COLO668 (cell line): ENCODE data around the gene DBNDD2.

Experiments
- DNase-seq: peaks from one replicate; lab custom pipeline; 2025; ENCODE audit not compliant: unreplicated experiment; lab: John Stamatoyannopoulos, UW

DBNDD2 gene

DNA sequence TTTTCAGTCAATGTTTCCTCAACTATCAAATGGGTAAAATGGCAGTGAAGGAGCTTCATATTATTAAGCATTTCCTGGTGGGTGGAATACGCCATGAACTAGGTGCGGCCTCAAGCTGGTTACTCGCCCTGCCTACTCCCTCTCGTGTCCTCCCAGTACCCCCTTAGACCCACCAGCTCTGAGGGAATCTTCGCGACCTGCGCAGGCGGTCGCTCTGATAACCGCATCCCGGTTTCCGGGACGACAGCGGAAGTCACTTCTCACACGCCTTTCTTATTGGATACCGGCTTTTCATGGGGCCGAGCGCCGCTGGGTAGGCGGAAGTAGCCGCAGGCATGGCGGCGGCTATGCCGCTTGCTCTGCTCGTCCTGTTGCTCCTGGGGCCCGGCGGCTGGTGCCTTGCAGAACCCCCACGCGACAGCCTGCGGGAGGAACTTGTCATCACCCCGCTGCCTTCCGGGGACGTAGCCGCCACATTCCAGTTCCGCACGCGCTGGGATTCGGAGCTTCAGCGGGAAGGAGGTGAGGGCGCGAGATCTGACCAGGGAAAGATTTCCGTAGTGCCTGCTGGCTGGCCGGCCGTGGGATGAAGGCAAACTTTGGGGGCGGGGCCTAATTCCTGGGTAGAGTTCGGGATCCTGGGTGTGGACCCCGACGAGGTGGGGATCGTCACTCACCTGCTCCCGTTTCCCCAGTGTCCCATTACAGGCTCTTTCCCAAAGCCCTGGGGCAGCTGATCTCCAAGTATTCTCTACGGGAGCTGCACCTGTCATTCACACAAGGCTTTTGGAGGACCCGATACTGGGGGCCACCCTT is 7.9 kb downstream of the DBNDD2 start, which contains the start of gene PIGT:
TSS of gene PIGT (plus strand) at position 320 of the 816 bp plus-strand sequence. CDS start at position 336, 16 bp downstream.
- peak; percentile 93 for DNase-seq

DNA sequence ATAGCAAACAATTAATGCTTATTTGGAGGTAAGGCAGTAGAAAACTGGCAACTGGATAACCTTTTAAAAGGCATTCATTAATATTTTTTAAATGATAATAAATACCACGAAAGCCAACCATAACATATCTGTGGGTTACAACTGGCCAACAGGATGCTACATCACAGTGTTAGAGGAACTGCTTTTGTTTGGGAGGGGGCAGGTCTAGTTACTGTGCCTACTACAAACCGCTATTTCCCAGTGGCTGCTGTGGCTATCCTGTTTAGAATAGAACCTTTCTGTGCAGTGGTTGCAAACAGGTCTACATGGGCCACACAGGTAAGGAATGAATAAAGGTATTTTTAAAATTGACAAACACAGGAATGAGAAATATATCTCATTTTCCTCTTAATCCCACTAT is 8.8 kb downstream of the DBNDD2 start:
- DNase-seq = no peak

DNA sequence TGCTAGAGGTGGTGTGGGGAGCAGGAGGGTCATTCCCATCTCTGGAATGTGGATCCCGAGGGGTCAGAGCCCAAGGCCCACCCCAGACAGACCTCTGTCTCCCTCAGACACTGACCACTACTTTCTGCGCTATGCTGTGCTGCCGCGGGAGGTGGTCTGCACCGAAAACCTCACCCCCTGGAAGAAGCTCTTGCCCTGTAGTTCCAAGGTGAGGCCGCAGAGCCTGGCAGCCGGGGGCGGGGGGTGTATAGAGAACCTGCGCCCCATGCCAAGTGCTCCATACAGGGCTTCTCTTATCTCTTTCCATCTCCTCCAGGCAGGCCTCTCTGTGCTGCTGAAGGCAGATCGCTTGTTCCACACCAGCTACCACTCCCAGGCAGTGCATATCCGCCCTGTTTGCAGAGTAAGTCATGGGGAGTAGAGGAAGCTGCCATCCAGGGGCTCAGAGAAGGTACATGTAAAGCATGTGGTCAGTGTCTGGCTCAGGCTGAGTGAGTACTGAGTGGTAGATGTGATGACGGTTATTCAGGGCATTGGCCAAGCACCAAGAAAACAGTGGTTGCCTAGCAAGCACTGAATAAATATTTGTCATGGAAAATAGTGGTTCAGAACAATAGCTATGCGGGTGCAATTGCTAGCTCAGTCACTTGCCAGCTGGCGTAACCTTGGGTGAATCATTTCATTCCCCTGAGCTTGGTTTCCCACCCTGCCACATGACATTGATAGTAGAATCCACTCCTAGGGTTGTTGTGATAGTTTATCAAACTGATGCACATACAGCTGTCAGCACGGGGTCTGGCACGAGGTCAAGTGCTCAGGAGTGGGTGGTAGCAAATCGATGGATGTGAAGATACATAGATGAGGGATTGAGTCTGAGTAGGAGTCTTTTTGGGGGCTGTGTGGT is 11.4 kb downstream of the DBNDD2 start:
- peak; percentile 97 for DNase-seq

DNA sequence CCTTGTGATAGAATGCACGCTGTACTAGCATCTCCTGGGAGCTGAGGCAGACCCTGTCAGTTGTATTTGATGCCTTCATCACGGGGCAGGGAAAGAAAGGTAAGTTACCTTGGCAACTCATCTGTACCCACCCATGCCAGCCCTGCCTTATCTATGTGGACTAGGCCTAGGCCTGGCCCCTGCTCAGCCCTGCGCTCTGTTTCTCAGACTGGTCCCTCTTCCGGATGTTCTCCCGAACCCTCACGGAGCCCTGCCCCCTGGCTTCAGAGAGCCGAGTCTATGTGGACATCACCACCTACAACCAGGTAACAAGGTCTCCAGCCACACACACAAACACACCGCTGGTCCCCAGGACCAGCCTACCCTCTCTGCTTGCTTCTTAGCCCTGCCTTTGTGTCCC is 12.0 kb downstream of the DBNDD2 start:
- DNase-seq = no peak

DNA sequence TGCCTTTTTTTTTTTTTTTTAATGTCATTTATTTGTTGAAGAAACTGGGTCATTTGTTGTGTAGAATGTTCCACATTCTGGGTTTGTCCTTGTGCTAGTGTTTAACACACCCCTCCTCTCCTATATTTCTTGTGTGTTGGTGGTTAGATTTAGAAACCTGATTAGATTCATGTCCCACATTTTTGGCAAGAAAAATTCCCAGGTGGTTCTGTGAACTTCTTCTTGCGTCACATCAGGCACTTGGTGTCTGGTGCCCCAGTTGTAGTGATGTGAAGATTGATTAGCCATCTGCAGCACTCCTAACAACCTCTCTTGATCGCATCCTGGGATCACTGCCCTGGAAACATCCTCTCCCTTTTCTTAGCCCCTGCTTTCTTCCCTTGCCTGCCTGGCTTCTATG is 15.6 kb downstream of the DBNDD2 start:
- DNase-seq = no peak

DNA sequence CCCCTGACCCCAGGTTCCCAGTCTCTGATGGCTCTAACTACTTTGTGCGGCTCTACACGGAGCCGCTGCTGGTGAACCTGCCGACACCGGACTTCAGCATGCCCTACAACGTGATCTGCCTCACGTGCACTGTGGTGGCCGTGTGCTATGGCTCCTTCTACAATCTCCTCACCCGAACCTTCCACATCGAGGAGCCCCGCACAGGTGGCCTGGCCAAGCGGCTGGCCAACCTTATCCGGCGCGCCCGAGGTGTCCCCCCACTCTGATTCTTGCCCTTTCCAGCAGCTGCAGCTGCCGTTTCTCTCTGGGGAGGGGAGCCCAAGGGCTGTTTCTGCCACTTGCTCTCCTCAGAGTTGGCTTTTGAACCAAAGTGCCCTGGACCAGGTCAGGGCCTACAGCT is 17.5 kb downstream of the DBNDD2 start:
- DNase-seq = no peak

DNA sequence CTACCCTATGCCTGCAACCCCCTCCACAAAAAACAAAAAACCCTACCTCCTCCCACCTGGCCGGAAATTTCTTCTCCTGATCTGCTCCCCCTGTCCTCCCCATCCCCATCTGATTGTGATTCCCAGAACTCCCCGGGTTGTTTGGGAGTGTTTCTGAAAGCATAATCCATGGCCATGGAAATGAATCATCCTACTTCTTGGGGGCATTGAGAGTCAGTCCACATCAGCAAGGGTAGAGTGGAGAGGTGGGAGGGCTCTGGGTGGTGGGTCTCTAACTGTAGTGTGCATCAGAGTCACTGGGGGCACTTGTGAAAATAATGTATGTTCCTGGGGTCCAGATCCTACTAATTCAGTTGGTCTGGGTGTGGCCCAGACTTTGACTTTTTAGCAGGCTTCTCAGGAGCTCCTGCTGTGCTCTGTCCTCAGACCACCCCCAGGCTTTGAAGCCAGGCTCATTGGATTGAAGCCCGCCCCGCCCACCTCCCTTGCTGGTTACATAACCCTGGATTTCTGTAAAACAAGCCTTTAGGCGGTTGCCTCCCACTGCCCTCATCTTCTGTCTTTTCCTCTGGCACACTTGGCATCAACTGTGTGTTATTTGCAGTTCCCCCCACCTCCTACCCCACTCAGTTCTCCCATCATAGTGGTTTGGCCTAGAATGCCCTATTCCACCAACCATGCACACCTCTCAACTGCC is 18.4 kb downstream of the DBNDD2 start:
- DNase-seq = no peak

DNA sequence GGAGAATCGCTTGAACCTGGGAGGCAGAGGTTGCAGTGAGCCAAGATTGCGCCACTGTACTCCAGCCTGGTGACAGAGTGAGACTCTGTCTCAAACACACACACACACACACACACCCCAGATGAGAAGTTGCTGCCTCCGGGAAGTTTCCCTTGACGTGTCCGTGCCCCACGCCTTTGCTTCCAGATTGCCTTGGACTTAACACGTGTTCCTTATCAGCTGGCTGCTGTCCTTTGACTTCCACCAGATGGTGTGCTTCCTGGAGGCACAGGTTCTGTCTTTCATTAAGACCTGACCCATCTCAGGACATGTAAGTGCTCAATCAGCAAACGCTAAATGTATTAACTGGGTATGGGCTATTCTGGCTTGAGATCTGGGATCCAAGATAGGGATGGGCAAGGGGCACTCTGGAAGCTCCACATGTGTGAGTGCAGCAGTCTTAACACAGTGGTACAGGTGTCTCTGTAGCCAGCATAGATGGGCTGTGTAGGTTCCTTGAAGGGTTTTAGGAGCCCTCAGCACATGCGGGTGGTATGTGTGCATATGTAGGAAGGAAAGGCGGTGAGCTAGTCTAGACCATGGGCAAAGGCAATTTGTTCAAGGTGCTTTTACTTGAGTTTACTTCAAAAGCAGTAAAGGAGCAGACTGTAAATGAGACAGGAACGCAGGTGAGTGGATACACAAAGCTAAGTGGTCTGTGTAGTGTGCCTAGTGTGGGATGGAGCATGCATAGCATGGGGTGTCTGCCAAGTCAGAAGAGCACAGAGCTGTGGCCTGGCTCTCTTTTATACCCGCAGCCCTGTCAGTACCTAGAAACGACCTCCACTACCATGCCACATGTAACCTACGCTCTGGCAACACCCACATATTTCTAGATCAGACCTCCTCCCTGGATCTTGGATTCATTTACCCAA is 19.4 kb downstream of the DBNDD2 start:
- DNase-seq = no peak

DNA sequence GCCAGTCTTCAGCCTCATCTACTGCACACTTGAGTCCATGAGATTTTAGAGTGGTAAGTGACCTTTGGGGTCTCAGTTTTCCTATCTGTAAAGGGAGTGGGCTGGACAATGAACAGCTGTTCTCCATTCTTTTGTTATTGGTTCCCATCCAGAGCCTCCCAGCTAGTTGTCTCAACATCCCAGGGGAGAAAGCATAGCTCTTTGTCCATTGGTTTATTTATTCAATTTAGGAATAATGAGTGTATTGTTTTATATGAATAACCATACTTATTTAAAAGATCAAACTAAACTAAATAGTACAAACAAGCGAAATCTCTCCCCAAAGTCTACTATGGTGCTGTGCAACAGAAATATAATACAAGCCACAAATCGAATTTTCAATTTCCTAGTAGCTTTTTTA is 21.5 kb downstream of the DBNDD2 start:
- DNase-seq = no peak

DNA sequence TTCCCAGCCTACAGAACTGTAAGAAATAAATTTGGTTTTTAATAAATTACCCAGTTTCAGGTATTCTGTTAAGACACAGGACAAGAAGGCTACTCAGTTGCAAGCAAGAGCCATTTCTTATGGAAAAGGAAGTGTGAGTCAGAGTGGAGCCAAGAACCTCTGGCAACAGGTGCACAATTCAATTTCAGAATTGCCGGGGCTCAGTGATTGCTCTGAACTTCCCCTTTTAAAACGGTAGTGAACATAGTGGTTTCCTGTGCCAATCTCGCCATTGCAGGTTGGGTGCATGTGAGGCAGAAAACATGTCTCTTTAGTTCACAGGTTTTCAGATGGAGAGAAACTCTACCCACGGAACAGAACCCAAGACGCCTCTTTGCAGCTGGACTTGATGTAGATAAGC is 24.2 kb downstream of the DBNDD2 start:
- no peak for DNase-seq

DNA sequence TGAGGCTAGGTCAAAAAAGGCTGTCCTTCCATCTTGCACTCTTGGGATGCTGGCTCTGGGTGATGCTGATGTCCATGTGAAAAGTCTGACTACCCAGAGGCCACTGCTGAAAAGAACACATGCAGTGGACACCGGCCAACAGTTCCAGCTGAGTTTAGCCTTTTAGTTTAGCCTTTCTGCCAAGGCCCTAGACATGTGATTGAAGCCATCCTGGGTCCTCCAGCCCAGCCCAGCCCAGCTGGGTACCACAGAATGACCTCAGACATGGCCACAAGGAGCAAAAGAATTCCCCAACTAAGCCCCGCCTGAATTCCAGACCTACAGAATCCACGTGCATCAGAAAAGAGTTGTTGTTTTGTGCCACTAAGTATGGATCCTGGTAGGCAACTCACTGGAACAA is 25.2 kb downstream of the DBNDD2 start:
- no peak for DNase-seq

DNA sequence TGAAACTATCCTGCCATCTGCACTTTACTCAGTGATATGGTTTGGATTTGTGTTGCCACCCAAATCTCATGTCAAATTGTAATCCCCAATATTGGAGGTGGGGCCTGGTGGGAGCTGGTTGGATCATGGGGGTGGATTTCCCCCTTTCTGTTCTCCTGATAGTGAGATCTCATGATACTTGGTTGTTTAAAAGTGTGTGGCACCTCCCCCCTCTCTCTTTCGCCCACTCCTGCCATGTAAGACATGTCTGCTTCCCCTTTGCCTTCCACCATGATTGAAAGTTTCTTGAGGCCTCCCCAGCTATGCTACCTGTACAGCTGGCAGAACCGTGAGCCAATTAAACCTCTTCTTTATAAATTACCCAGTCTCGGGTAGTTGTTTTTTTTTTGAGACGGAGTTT is 25.9 kb downstream of the DBNDD2 start:
- no peak for DNase-seq

DNA sequence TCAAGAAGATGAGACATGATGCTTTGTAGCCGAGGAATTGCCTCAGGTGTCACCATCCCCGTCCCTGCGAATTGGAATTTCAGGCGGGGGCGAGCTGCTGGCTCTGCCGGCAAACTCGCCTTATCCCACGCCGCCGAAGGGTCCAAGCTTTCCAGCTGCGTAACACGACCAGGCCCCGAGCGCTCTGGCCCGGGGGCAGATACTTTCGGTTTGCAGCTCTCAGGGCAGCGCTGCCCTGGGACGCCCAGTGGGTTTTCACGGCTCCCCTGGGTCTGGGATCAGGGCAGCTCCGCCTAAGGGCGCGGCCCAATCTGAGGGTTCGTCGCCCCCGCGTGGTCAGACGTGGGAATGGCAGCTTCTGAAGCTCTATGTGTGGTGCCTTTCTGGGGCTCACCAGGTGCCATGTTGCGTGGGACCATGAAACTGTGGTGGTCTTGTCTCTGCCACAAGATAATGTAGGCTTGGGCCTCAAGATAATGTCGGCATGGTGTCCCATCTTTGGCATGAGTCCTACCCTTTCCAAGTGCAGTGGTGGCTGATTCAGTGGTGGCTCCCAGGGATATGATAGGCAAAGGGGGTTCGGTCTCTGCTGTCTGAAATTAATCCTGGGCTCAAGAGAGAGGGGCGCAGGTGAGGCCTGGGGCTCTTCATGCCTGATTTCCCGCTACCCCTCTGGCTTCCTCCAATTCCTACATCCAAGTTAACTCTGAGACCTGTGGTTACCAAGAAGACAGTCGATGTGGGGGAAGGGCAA is 28.8 kb downstream of the DBNDD2 start:
- peak; percentile 89 for DNase-seq

DNA sequence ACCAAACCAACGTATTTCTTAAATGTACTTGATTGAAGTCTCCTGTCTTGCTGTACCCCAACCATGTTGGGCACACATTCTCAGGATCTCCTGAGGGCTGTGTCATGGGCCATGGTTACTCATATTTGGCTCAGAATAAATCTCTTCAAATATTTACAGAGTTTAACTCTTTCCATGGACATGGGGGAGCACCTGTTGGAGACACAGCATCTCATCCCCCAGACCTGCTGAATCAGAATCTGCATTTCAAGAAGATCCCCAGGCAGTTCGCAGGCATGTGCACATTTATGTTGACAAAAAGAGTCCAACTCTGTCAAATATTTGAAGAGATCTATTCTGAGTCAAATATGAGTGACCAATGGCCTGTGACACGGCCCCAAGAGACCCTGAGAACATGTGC is 32.3 kb downstream of the DBNDD2 start:
- DNase-seq = no peak

DNA sequence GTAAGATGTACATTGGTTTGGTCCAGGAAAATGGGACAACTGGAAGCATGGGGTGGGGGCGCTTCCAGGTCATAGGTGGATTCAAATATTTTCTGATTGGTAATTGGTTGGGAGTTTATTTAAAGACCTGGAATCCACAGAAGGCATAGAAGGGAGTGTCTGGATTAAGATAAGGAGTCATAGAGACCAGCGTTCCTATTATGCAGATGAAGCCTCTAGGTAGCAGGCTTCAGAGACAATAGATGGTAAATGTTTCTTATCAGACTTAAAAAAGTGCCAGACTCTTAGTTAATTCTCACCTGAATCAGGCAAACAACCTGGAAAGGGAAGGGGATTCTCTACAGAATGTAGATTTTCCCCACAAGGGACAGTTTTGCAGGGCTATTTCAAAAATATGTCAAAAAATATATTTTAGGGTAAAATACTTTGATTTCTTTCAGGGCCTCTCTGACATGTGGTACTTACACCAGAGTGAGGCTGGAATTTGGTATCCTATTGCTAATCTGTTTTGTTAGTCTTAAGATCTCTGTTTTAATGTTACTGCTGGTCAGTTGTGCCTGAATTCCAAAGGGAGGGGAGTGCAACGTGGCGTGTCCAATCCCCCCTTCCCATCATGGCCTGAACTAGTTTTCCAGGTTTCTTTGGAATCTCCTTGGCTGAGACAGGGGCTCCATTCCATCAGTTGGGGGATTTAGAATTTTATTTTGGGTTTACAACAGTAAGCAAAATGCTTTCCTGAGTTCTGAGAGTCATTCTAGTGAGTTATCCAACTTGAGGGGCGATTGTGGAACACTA is 33.0 kb downstream of the DBNDD2 start:
- DNase-seq = no peak

DNA sequence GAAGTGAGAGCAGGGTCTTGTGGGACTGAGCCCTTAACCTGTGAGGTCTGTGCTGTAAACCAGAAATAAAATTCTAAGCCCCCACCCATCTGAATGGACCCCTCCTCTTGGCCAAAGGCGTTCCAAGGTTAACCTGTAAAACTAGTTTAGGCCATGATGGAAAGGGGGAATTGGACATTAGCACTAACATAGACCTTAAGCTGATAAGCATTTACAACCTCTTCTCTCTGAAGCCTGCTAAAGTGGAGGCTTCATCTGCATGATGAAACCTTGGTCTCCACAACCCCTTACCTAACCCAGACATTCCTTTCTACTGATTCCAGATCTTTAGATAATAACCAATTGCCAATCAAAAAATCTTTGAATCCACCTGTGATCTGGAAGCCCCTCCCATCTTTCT is 33.7 kb downstream of the DBNDD2 start:
- DNase-seq = no peak

DNA sequence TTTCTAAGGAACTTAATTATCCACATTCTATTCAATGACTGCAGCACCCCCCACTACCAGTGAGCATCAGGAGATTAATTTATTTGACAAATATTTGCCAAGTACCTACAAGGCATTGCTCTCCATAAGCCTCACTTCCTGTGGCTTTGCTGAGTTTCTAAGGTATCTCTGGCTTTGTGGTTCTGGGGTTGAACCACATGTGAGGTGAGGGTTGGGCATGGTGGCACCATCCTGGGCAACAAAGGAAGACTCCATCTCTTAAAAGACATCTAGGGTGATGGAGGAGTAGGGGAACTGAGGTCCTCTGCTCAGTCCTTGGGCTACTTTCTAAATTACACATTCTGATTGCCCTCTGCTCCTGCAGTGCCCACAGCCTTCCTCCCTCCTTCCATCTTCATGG is 36.0 kb downstream of the DBNDD2 start:
- no peak for DNase-seq

DNA sequence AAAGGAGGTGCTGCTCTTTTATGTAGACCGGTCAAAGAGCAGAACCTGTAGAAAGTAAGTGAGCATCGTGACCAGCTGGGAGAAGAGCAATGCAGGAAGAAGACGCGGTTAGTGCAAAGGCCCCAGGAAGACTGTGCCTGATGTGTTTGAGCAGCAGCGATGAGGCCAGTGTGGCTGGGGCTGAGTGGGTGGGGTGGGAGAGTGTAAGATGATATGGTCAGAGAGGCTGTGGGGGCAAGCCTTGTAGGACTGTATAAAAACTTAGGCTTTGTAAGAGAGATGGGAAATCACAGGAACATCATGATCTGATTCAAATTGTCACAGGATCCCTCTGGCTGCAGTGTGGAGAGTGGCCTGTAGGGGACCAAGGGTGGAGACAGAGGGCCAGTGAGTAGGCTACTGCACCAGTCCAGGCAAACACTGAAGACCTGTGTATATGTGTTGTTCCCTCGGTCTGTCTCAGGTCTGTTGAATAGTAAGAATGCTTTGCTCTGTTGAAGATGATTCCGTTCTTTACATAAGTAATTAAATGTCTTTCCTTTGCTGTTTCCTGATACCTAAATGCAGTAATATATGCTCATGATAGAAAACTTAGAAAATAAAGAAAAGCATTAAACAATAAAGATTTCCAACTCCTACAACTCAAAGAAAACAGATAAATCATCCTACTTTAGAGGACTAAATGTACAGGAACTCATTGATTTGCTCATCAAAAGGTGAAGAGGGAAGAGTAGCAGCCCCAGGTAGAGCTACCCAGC is 37.9 kb downstream of the DBNDD2 start:
- DNase-seq = peak; percentile 55
